Small intestine (tissue), 7 donors: Measurements from ENCODE around the gene GLI3. TPM values are rescaled to one million over a fixed set of nuclear protein-coding genes. Genes with fewer than 3 reads are reported as not detected.

ENCODE experiments used
- DNase-seq, 2 donors: peaks; one replicate each; pipeline versions ENCODE4 v3.0.0 to v3.0.0-alpha.2; 2013
- FAIRE-seq: peaks from 2 replicates; lab custom pipeline; 2012; peaks lifted over from hg19 to GRCh38; lab: Jason Lieb, UNC
- H3K27ac ChIP-seq, 3 donors: one replicate each; pipeline ENCODE4 v1.5.1; 2013; ENCODE audit warnings: low read length in 2 of 3, mild to moderate bottlenecking in 2 of 3, control low read depth in 1 of 3, inconsistent platforms in 1 of 3, low read depth in 1 of 3, moderate library complexity in 1 of 3
- H3K27me3 ChIP-seq, 3 donors: one replicate each; pipeline ENCODE4 v1.6.1; 2013; ENCODE audit warnings: low read length in 3 of 3, inconsistent platforms in 1 of 3; ENCODE audit not compliant: control insufficient read depth in 3 of 3, insufficient read depth in 3 of 3
- H3K36me3 ChIP-seq, 3 donors: one replicate each; pipeline ENCODE4 v1.6.1; 2013; ENCODE audit warnings: low read length in 3 of 3, inconsistent platforms in 1 of 3, low read depth in 1 of 3, mild to moderate bottlenecking in 1 of 3, moderate library complexity in 1 of 3; ENCODE audit not compliant: control insufficient read depth in 3 of 3, insufficient read depth in 2 of 3
- H3K4me1 ChIP-seq, 3 donors: one replicate each; pipeline ENCODE4 v1.6.1; 2013; ENCODE audit warnings: low read length in 2 of 3, inconsistent platforms in 1 of 3, low read depth in 1 of 3, mild to moderate bottlenecking in 1 of 3, moderate library complexity in 1 of 3; ENCODE audit not compliant: control insufficient read depth in 3 of 3, insufficient read depth in 2 of 3
- H3K4me3 ChIP-seq, 3 donors: one replicate each; pipeline ENCODE4 v1.5.1; 2013; ENCODE audit warnings: low read length in 3 of 3, control low read depth in 1 of 3, inconsistent platforms in 1 of 3, low read depth in 1 of 3, mild to moderate bottlenecking in 1 of 3, moderate library complexity in 1 of 3
- H3K9me3 ChIP-seq, 2 donors: one replicate each; pipeline ENCODE4 v1.6.1; 2013; ENCODE audit warnings: low read depth in 1 of 2, low read length in 1 of 2; ENCODE audit not compliant: control insufficient read depth in 2 of 2, insufficient read depth in 1 of 2
- WGBS, 3 donors: extraction: QIAGEN DNeasy Blood & Tissue Kit; methylation state at CpG; one replicate each; pipeline ENCODE4 v1.1.7; 2013; 5-methylcytosine and 5-hydroxymethylcytosine counted together
- polyA plus RNA-seq, 4 donors: library from polyadenylated mRNA; stranded (reverse) in 3 of 4; unstranded in 1 of 4; fragments of 200-250 nt in 3 of 4; fragments of 120-200 nt in 1 of 4; gene quantifications; one replicate each; pipeline versions ENCODE4 v1.2.1 to v1.2.3, GENCODE V29; 2013
- donor health status: healthy with polysubstance abuse.
- donor health status: control.
- donor health status: control.
- donor health status: Bipolar disorder and iron deficiency.
- donor health status: healthy.

GLI3 gene
- polyA plus RNA-seq, 4 donors, result 0.54 to 2.7 (median 1.8) TPM; not detected in 1

DNA sequence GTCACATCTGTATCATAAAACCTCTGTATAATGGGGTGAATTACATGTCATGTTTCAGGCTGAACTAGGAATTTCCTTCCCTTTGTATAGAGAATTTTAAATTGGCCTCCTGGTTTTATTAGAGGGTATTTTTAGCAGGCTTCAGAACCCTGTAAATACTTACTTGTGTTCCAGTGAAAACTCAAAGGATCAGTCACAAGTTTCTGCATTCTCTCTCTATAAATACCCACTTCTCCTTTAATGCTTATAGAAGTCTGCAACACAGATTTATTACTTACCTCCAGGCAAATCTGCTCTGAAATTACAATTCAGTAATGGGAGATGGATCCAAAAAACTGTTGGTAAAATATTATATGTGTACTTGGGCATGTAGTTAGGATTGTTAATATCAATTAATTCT, 161.6 kb downstream of the GLI3 start:
- Histone ChIP-seq H3K9me3 (no peaks in the 10 kb centered on the region), H3K4me3 (no peak overlapping the region), H3K36me3 (no peaks in the 10 kb centered on the region), H3K27ac (no peak overlapping the region), H3K4me1 (no peaks in the 10 kb centered on the region), H3K27me3 (no peaks in the 10 kb centered on the region)
- FAIRE-seq (no peak), DNase-seq (no peak)

- FAIRE-seq, result no peak
- Histone ChIP-seq H3K4me3 (no peak overlapping the region), H3K27me3 (no peaks in the 10 kb centered on the region), H3K36me3 (no peaks in the 10 kb centered on the region), H3K27ac (no peak overlapping the region), H3K9me3 (no peaks in the 10 kb centered on the region), H3K4me1 (no peaks in the 10 kb centered on the region)
- WGBS, 3 donors, result 70 to 81% (median 72%) methylated on average over 4 of the region's 4 CpGs
- peak in 1 of 2 donors; percentile 40 for DNase-seq
Measured at GRCh38 chr7:42074076-42074475, 162.9 kb downstream of the GLI3 start.

DNA sequence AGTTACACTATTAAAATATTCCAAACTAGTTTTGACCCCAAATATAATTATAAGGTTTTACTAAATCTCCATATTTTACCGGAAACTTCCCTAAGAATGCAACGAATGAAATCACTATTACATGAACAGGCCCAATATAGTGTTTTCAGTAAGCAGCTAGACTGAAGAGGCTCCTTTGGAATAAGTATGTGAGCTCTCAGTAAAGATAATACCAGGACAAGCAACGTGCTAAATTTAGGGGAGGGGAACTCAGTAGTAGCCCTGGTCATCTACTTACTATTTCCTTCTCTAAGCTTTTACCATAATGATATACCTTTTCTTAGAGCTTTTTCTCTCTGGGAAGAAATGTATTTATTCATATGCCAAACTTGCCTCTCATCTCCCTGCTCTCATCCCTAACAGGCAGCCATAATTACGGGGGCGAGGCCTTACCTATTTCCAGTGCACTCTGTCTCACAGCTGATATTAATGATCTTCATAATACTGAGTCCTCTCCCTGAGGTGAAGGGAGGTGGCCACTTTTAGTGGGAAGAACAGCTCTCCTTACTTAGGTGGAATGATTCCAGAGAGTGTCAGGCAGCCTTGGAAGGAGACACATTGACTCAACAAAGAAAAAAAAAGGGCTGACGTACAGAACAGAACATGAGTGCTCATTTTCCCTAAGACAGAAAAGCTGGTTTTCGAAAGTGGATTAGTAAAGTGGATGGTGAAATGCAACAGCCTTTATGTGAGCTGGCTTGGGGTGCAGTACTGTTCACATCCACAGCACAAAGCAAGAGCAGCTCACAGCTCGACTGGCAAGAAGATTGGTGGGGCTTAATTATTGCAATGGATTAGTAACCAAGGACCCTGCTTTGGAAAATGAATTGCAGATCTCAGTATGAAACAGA, 165.4 kb downstream of the GLI3 start:
- H3K9me3 ChIP-seq, result no peaks in the 10 kb centered on the region
- DNase-seq (no peak), FAIRE-seq (no peak)
- WGBS, 3 donors, result 71 to 74% (median 74%) methylated on average over 8 of the region's 8 CpGs
- no peak overlapping the region for H3K4me3 ChIP-seq
- H3K27ac ChIP-seq, result no peak overlapping the region
- H3K27me3 ChIP-seq, result no peaks in the 10 kb centered on the region
- no peaks in the 10 kb centered on the region for H3K4me1 ChIP-seq
- no peaks in the 10 kb centered on the region for H3K36me3 ChIP-seq

- WGBS, 3 donors, result 32 to 70% (median 59%) methylated on average over 2 of the region's 2 CpGs
- Histone ChIP-seq H3K36me3 (no peaks in the 10 kb centered on the region), H3K27ac (no peak overlapping the region), H3K4me3 (no peak overlapping the region), H3K9me3 (no peaks in the 10 kb centered on the region), H3K27me3 (no peaks in the 10 kb centered on the region), H3K4me1 (no peaks in the 10 kb centered on the region)
- FAIRE-seq, result no peak
- DNase-seq, result peak in 1 of 2 donors; percentile 35
Measured at GRCh38 chr7:42070068-42070467, 166.9 kb downstream of the GLI3 start.

GRCh38 chr7:42069590-42069989, 167.4 kb downstream of the GLI3 start:
- FAIRE-seq (no peak), DNase-seq (no peak)
- Histone ChIP-seq H3K27ac (no peak overlapping the region), H3K4me3 (no peak overlapping the region), H3K27me3 (no peaks in the 10 kb centered on the region), H3K36me3 (no peaks in the 10 kb centered on the region), H3K4me1 (no peaks in the 10 kb centered on the region), H3K9me3 (no peaks in the 10 kb centered on the region)
- WGBS, 3 donors, result 73 to 83% (median 75%) methylated on average over 1 of the region's 1 CpG

- WGBS, 3 donors, result 64 to 76% (median 69%) methylated on average over 11 of the region's 11 CpGs
- no peaks in the 10 kb centered on the region for H3K36me3 ChIP-seq
- no peak for FAIRE-seq
- H3K4me1 ChIP-seq, result no peaks in the 10 kb centered on the region
- no peaks in the 10 kb centered on the region for H3K9me3 ChIP-seq
- no peak overlapping the region for H3K4me3 ChIP-seq
- no peaks in the 10 kb centered on the region for H3K27me3 ChIP-seq
- no peak overlapping the region for H3K27ac ChIP-seq
- DNase-seq, result no peak
Measured at GRCh38 chr7:42068554-42069280, 168.3 kb downstream of the GLI3 start.

GRCh38 chr7:42065942-42066341, 171.1 kb downstream of the GLI3 start:
- no peaks in the 10 kb centered on the region for H3K36me3 ChIP-seq
- no peaks in the 10 kb centered on the region for H3K9me3 ChIP-seq
- no peak for FAIRE-seq
- no peak overlapping the region for H3K27ac ChIP-seq
- no peaks in the 10 kb centered on the region for H3K4me1 ChIP-seq
- WGBS, 3 donors, result 72 to 77% (median 74%) methylated on average over 7 of the region's 7 CpGs
- no peaks in the 10 kb centered on the region for H3K27me3 ChIP-seq
- H3K4me3 ChIP-seq, result no peak overlapping the region
- DNase-seq, result no peak

- no peaks in the 10 kb centered on the region for H3K27me3 ChIP-seq
- H3K36me3 ChIP-seq, result no peaks in the 10 kb centered on the region
- H3K4me1 ChIP-seq, result no peaks in the 10 kb centered on the region
- no peak for DNase-seq
- H3K9me3 ChIP-seq, result no peaks in the 10 kb centered on the region
- no peak for FAIRE-seq
- no peak overlapping the region for H3K4me3 ChIP-seq
- H3K27ac ChIP-seq, result no peak overlapping the region
Measured at GRCh38 chr7:42065015-42065414, 172.0 kb downstream of the GLI3 start.
